PC-3 (cell line): ENCODE results near the gene PRSS35. TPM values are rescaled to one million over a fixed set of nuclear protein-coding genes. Genes with fewer than 3 reads are reported as not detected.

Experiments
- ATAC-seq: fragments of 200-7000 bp; cut with Tn5 transposase; 2 replicates; pipeline ENCODE4 v1.9.1; 2020; ENCODE audit warnings: mild to moderate bottlenecking, moderate library complexity
- BruUV-seq: library from RNA; stranded (reverse); fragments of 400-500 nt; replicated peaks from 2 replicates; lab custom pipeline; 2021; lab: Mats Ljungman, UMichigan
- CTCF ChIA-PET: fragments of 300-600 bp; sonication (Branson Sonifier 250); formaldehyde crosslinking; loops from one replicate; lab custom pipeline; 2022; ENCODE audit warnings: antibody characterized with exemption; lab: Charles Lee
- POLR2A ChIA-PET: fragments of 300-600 bp; sonication (Branson Sonifier 250); formaldehyde crosslinking; loops from one replicate; lab custom pipeline; 2022; ENCODE audit warnings: antibody characterized with exemption; ENCODE audit not compliant: unreplicated experiment; lab: Charles Lee
- DNase-seq: peaks from one replicate; pipeline ENCODE4 v3.0.0-alpha.2; 2015
- H2AFZ ChIP-seq: fragments of 300-600 bp; sonication (generic); 2 replicates; pipeline ENCODE4 v1.6.0; 2016; ENCODE audit warnings: antibody characterized with exemption, low read length
- H3F3A ChIP-seq: fragments of 300-600 bp; sonication (generic); one replicate; pipeline ENCODE4 v1.6.0; 2017; ENCODE audit warnings: antibody characterized with exemption, low read length, control low read depth, mild to moderate bottlenecking; ENCODE audit not compliant: unreplicated experiment
- H3K27ac ChIP-seq: fragments of 300-600 bp; sonication (generic); 2 replicates; pipeline ENCODE4 v1.5.1; 2016; ENCODE audit warnings: mild to moderate bottlenecking, low read length
- H3K27me3 ChIP-seq: fragments of 300-600 bp; sonication (generic); 2 replicates; pipeline ENCODE4 v1.6.1; 2016; ENCODE audit warnings: low read length, mixed read lengths
- H3K36me3 ChIP-seq: fragments of 300-600 bp; sonication (generic); 2 replicates; pipeline ENCODE4 v1.6.1; 2016; ENCODE audit warnings: low read depth, mixed run types, low read length, mixed read lengths
- H3K4me1 ChIP-seq: fragments of 300-600 bp; sonication (generic); 2 replicates; pipeline ENCODE4 v1.5.1; 2016; ENCODE audit warnings: low read length; ENCODE audit not compliant: insufficient read depth
- H3K4me2 ChIP-seq: fragments of 300-600 bp; sonication (generic); 2 replicates; pipeline ENCODE4 v1.6.0; 2016; ENCODE audit warnings: low read length
- H3K4me3 ChIP-seq: fragments of 300-600 bp; sonication (generic); 2 replicates; pipeline ENCODE4 v1.5.1; 2016; ENCODE audit warnings: mild to moderate bottlenecking, low read length, mixed read lengths
- H3K79me2 ChIP-seq: fragments of 300-600 bp; sonication (generic); 2 replicates; pipeline ENCODE4 v1.6.1; 2017; ENCODE audit warnings: low read length, mixed read lengths
- H3K9ac ChIP-seq: fragments of 300-600 bp; sonication (generic); 2 replicates; pipeline ENCODE4 v1.6.0; 2016; ENCODE audit warnings: mild to moderate bottlenecking, low read length
- H3K9me2 ChIP-seq: fragments of 300-600 bp; sonication (generic); replicated peaks from 2 replicates; pipeline ENCODE4 v1.6.1; 2016; ENCODE audit warnings: mixed run types, low read length, mixed read lengths
- H3K9me3 ChIP-seq: fragments of 300-600 bp; sonication (generic); 2 replicates; pipeline ENCODE4 v1.6.1; 2016; ENCODE audit warnings: low read length, mixed read lengths
- H4K20me1 ChIP-seq: fragments of 300-600 bp; sonication (generic); 2 replicates; pipeline ENCODE4 v1.6.1; 2016; ENCODE audit warnings: low read length, mixed read lengths
- CTCF ChIP-seq: fragments of 300-600 bp; sonication (generic); conservative IDR thresholded peaks from 2 replicates; pipeline ENCODE4 v1.5.1; 2017; ENCODE audit warnings: antibody characterized with exemption, low read depth, mild to moderate bottlenecking, low read length
- EZH2 ChIP-seq: fragments of 300-600 bp; sonication (generic); IDR thresholded peaks from one replicate; pipeline ENCODE4 v1.6.1; 2017; ENCODE audit warnings: antibody characterized with exemption, mild to moderate bottlenecking, low read length; ENCODE audit not compliant: unreplicated experiment
- EZH2phosphoT487 ChIP-seq: fragments of 300-600 bp; sonication (generic); IDR thresholded peaks from 2 replicates; pipeline ENCODE4 v1.6.1; 2018; ENCODE audit warnings: mild to moderate bottlenecking, antibody characterized with exemption, low read length, borderline replicate concordance
- intact Hi-C: fragments of 100-400 bp; cut with micrococcal nuclease; formaldehyde crosslinking; loops from 2 replicates; pipeline ENCODE4 v1.9.0; 2023
- total RNA-seq: library from RNA; depleted of rRNA; stranded (reverse); fragments of >200 nt; gene quantifications from 2 replicates; pipeline ENCODE4 v1.2.3, GENCODE V29; 2014

PRSS35 gene
- total RNA-seq, 1 experiment from 2014 or later: 1.7 TPM

GRCh38 chr6:83472767-83473166 is 39.6 kb upstream of the PRSS35 start:
- Histone ChIP-seq H3K27me3 (no peaks in the 10 kb centered on the region), H3K27ac (no peak overlapping the region), H3K9me2 (no peaks in the 10 kb centered on the region), H3K79me2 (no peaks in the 10 kb centered on the region), H3K9ac (no peak overlapping the region), H3K4me2 (no peak overlapping the region), H3K4me1 (no peaks in the 10 kb centered on the region), H3K9me3 (no peaks in the 10 kb centered on the region), H2AFZ (no peak overlapping the region), H3K36me3 (no peaks in the 10 kb centered on the region), H3F3A (no peaks in the 10 kb centered on the region), H4K20me1 (no peaks in the 10 kb centered on the region), H3K4me3 (no peak overlapping the region)
- ChIA-PET POLR2A (interaction anchor here (0.7 kb wide), 1 partner anchor 1054 kb away, joined by 4 read pairs; no protein-coding TSS in a partner anchor), CTCF (no interaction called here)
- no peak for ATAC-seq
- no TSS peak for BruUV-seq
- TF ChIP-seq CTCF (no peak), EZH2 (no peak), EZH2phosphoT487 (no peak)
- no peak for DNase-seq
- intact Hi-C loops: no loop called here

GRCh38 chr6:83474309-83474708 is 38.0 kb upstream of the PRSS35 start:
- Histone ChIP-seq H2AFZ (no peak overlapping the region), H3K27me3 (no peaks in the 10 kb centered on the region), H3K79me2 (no peaks in the 10 kb centered on the region), H3K27ac (no peak overlapping the region), H3K9ac (no peak overlapping the region), H3K9me2 (no peaks in the 10 kb centered on the region), H3K4me2 (no peak overlapping the region), H3K4me1 (no peaks in the 10 kb centered on the region), H3F3A (no peaks in the 10 kb centered on the region), H3K36me3 (no peaks in the 10 kb centered on the region), H4K20me1 (no peaks in the 10 kb centered on the region), H3K4me3 (no peak overlapping the region), H3K9me3 (no peaks in the 10 kb centered on the region)
- BruUV-seq: no TSS peak
- intact Hi-C loops: no loop called here
- CTCF ChIA-PET: no interaction called here
- DNase-seq (no peak), ATAC-seq (no peak)
- TF ChIP-seq EZH2 (no peak), EZH2phosphoT487 (no peak), CTCF (no peak)
- POLR2A ChIA-PET: no interaction called here

GRCh38 chr6:83476971-83477370 is 35.4 kb upstream of the PRSS35 start:
- H3K9me2 ChIP-seq: no peaks in the 10 kb centered on the region
- H3K4me2 ChIP-seq: no peak overlapping the region
- POLR2A ChIA-PET: no interaction called here
- H3K4me3 ChIP-seq: no peak overlapping the region
- no peaks in the 10 kb centered on the region for H3K79me2 ChIP-seq
- ATAC-seq (no peak), DNase-seq (no peak)
- no peak overlapping the region for H2AFZ ChIP-seq
- CTCF ChIA-PET: interaction anchor here (0.6 kb wide), 1 partner anchor 59 kb away, joined by 6 read pairs; no protein-coding TSS in a partner anchor
- no peak overlapping the region for H3K27ac ChIP-seq
- BruUV-seq: no TSS peak
- no peaks in the 10 kb centered on the region for H3K36me3 ChIP-seq
- no peak for TF ChIP-seq CTCF
- TF ChIP-seq EZH2phosphoT487: no peak
- TF ChIP-seq EZH2: no peak
- no peak overlapping the region for H3K9ac ChIP-seq
- intact Hi-C loops: no loop called here
- no peaks in the 10 kb centered on the region for H3K27me3 ChIP-seq
- no peaks in the 10 kb centered on the region for H3F3A ChIP-seq
- no peaks in the 10 kb centered on the region for H3K4me1 ChIP-seq
- no peaks in the 10 kb centered on the region for H4K20me1 ChIP-seq
- no peaks in the 10 kb centered on the region for H3K9me3 ChIP-seq
